ENCODE results near the gene CLEC10A. TPM values are rescaled to one million over a fixed set of nuclear protein-coding genes. Genes with fewer than 3 reads are reported as not detected.

Gene CLEC10A
- total and polyA plus RNA-seq, 2 experiments from 2014 or later, result not detected

- H3K4me1 ChIP-seq (ENCODE audit: insufficient read depth), result peaks cover 16% of the 10 kb centered on the region; the same call in 1 of the 2 replicates
- TF ChIP-seq ETS1 (IDR thresholded peaks at IDR 0.05) (no peak), CREB1 (CRISPR knock-in tag; IDR thresholded peaks at IDR 0.05; ENCODE audit: low read depth) (no peak), ZNF331 (CRISPR knock-in tag; IDR thresholded peaks at IDR 0.05; ENCODE audit: low read depth) (no peak), ZNF462 (CRISPR knock-in tag; IDR thresholded peaks at IDR 0.05) (no peak), CTCF (conservative IDR thresholded peaks at IDR 0.05; ENCODE audit: low read depth in 2 of 2) (no peak), EZH2phosphoT487 (IDR thresholded peaks at IDR 0.05; ENCODE audit: unreplicated experiment) (no peak), NANOG (IDR thresholded peaks at IDR 0.05; ENCODE audit: borderline replicate concordance) (no peak), POLR2AphosphoS5 (IDR thresholded peaks at IDR 0.05; ENCODE audit: low read depth) (no peak), STAT1 (IDR thresholded peaks at IDR 0.05; ENCODE audit: unreplicated experiment) (no peak), JUNB (IDR thresholded peaks at IDR 0.05; ENCODE audit: unreplicated experiment) (no peak), EZH2 (IDR thresholded peaks at IDR 0.05; ENCODE audit: low read depth, unreplicated experiment) (no peak), REST (IDR thresholded peaks at IDR 0.05; ENCODE audit: unreplicated experiment) (no peak), ZNF114 (CRISPR knock-in tag; IDR thresholded peaks at IDR 0.05) (no peak)
- H3K9me3 Mint-ChIP-seq, result no peaks in the 10 kb centered on the region
Observed at GRCh38 chr17:7123844-7124243, 43.8 kb upstream of the CLEC10A start.

More at GRCh38 chr17:7123844-7124243, 43.8 kb upstream of the CLEC10A start:
- Mint-ChIP-seq H3K4me1 (peaks cover 7% of the 10 kb centered on the region), H3K27me3 (ENCODE audit: insufficient read depth, low read depth, poor library complexity) (peaks cover 10% of the 10 kb centered on the region), H3K36me3 (ENCODE audit: low read depth) (no peaks in the 10 kb centered on the region), H3K4me3 (no peak overlapping the region), H3K27ac (no peak overlapping the region)
- Histone ChIP-seq H3K79me2 (replicated peaks; ENCODE audit: insufficient read depth) (no peaks in the 10 kb centered on the region), H3K27ac (ENCODE audit: low read depth) (no peak overlapping the region), H3K36me3 (ENCODE audit: insufficient read depth) (no peaks in the 10 kb centered on the region), H3K9me2 (ENCODE audit: insufficient read depth) (no peaks in the 10 kb centered on the region), H3F3A (replicated peaks; ENCODE audit: low read depth) (no peaks in the 10 kb centered on the region), H4K20me1 (replicated peaks; ENCODE audit: insufficient read depth) (no peaks in the 10 kb centered on the region), H3K4me2 (no peak overlapping the region), H3K27me3 (ENCODE audit: insufficient read depth) (no peaks in the 10 kb centered on the region), H3K4me3 (no peak overlapping the region), H2AFZ (no peak overlapping the region)
- DNase-seq (ENCODE audit: low spot score) (no peak), ATAC-seq (no peak)

All from GM23338 (cell line).